A549 (cell line): ENCODE results near the gene DDI2.
"Not testable (repeated sequence)": the region's sequence is repeated elsewhere in the genome, so short reads cannot be mapped to it uniquely, and the experiment has no call there.

Experiments
- GATA3 ChIP-seq: IDR thresholded peaks from 2 replicates; pipeline ENCODE4 v1.6.1; 2012; ENCODE audit warnings: borderline replicate concordance
- JUNB ChIP-seq: fragments of >200 bp; sonication (Bioruptor Twin); formaldehyde crosslinking; IDR thresholded peaks from 2 replicates; pipeline ENCODE4 v1.6.1; 2016
- KDM1A ChIP-seq: fragments of 200-600 bp; sonication (generic); IDR thresholded peaks from 2 replicates; pipeline ENCODE4 v1.6.1; 2016; ENCODE audit warnings: low read depth, mild to moderate bottlenecking
- TF ChIP-seq, protein P1 (sequence below): IDR thresholded peaks from 2 replicates; pipeline ENCODE4 v1.6.1; 2012

DNA sequence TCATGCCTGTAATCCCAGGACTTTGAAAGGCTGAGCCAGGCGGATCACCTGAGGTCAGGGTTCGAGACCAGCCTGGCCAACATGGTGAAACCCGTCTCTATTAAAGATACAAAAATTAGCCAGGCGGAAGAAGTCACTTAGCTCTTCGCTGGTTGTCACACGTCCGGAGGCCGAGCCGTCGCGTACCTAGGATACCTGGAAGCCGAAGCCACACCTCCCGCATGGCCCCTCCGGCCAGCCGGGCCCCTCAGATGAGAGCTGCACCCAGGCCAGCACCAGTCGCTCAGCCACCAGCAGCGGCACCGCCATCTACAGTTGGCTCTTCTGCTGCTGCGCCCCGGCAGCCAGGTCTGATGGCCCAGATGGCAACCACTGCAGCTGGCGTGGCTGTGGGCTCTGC, 12.9 kb upstream of the DDI2 start:
- TF ChIP-seq GATA3, KDM1A, JUNB: not testable (repeated sequence)
- TF ChIP-seq, protein P1, sequence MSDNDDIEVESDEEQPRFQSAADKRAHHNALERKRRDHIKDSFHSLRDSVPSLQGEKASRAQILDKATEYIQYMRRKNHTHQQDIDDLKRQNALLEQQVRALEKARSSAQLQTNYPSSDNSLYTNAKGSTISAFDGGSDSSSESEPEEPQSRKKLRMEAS: not testable (repeated sequence)
